ENCODE results near the gene LCMT1.

Gene LCMT1

DNA sequence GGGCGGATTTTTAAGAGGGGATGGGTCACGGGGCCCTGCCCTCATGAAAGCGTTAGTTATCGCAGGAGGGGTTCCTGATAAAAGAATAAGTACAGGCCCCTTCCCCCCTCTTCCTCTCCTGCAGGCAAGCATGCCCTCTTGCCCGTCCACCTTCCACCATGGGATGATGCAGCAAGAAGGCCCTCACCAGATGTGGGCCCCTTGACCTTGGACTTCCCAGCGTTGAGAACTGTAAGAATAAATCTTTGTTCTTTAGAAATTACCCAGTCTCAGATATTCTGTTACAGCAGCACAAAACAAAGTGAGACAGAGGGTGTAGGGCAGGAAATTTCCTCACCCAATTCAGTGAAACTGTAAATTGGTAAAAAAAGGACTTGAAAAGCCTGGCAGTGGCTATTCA lies 27.8 kb upstream of the LCMT1 start:
- H3K4me1 Mint-ChIP-seq (ENCODE audit: low read depth), result no peaks in the 10 kb centered on the region
- no peaks in the 10 kb centered on the region for H3K36me3 Mint-ChIP-seq (ENCODE audit: low read depth)
- no peak for DNase-seq
- H3K27me3 Mint-ChIP-seq, result no peaks in the 10 kb centered on the region
- no peaks in the 10 kb centered on the region for H3K9me3 Mint-ChIP-seq
- no peak overlapping the region for H3K4me3 Mint-ChIP-seq
- H3K27ac Mint-ChIP-seq, result no peak overlapping the region

DNA sequence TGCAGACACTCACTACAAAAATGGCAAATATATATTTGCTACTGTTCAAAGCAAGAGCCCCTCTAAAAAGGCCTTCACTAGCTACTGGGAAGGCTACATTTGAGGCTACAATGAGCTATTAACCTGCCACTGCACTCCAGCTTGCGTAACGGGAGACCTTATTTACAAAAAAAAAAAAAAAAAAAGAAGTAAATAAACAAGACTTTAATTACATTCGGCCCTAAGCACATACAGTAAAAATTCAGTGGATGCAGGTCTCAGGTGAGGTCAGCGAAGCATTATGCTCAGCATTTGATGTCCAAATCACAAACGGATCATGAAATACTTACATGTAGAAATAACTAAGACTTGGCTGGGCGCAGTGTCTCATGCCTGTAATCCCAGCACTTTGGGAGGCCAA lies 26.7 kb upstream of the LCMT1 start:
- Mint-ChIP-seq H3K4me1 (ENCODE audit: low read depth) (no peaks in the 10 kb centered on the region), H3K27me3 (no peaks in the 10 kb centered on the region), H3K27ac (no peak overlapping the region), H3K36me3 (ENCODE audit: low read depth) (no peaks in the 10 kb centered on the region), H3K9me3 (no peaks in the 10 kb centered on the region), H3K4me3 (no peak overlapping the region)
- DNase-seq, result no peak

DNA sequence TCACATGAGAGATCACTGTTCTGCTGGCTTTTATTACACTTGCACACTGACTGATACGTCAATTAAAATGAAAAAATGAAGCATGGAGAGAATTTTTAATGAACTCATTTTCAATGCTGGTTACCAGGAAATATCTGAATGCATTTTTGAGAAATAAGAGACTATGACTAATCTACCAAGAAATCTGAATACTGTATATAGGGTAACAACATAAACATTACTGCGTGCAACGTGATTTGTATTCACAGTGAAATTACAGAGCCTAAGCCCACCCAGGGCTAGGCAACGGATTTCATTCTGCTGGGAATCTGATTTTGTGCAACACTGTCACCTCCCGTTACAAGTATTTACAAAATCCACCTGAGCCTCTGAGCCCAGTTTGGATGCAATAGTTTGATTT lies 23.8 kb upstream of the LCMT1 start:
- Mint-ChIP-seq H3K36me3 (ENCODE audit: low read depth) (no peaks in the 10 kb centered on the region), H3K27ac (no peak overlapping the region), H3K4me1 (ENCODE audit: low read depth) (peaks cover 9% of the 10 kb centered on the region), H3K9me3 (no peaks in the 10 kb centered on the region), H3K27me3 (no peaks in the 10 kb centered on the region), H3K4me3 (no peak overlapping the region)
- no peak for DNase-seq

DNA sequence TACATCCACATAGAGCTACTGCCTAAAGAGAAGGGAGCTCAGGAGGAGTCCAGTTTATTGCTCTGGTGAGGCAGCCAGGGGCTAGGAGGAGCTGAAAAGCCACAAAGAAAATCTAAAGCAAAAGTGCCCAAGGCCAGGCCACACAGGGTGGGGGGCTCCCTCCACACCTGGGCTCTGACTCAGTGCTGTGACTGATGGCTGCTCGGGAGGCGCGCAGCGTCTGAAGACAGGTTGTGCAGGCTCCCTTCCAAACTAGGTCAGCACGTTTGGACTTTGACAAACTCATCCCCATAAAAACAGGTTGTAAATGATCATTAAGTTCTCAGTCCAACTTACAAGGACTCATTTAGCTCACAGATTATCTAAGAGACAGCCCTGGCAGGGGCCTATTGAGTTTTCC lies 22.2 kb upstream of the LCMT1 start:
- Mint-ChIP-seq H3K9me3 (no peaks in the 10 kb centered on the region), H3K27ac (no peak overlapping the region), H3K36me3 (ENCODE audit: low read depth) (no peaks in the 10 kb centered on the region), H3K27me3 (no peaks in the 10 kb centered on the region), H3K4me3 (no peak overlapping the region), H3K4me1 (ENCODE audit: low read depth) (peaks cover 23% of the 10 kb centered on the region)
- no peak for DNase-seq

DNA sequence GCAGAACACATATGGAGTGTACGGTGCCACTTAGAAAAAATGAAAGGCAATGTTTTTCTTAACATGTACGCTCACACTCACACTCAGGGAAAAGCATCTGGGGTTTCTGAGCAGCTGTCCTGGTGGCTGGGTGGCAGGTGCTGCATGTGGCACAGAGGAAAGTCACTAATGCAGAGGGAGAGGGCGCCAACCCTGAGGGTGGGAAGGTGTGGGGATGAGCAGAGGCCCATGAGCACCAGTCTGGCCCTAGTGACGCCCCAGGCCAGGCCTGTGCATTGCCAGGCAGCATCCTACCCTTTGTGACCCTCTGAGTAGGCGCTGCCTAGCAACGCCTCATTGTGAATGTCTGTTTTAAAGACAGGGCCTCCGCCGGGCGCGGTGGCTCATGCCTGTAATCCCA lies 19.1 kb upstream of the LCMT1 start:
- Mint-ChIP-seq H3K9me3 (no peaks in the 10 kb centered on the region), H3K36me3 (ENCODE audit: low read depth) (no peaks in the 10 kb centered on the region), H3K27ac (peak overlapping the region; percentile 8), H3K27me3 (no peaks in the 10 kb centered on the region), H3K4me1 (ENCODE audit: low read depth) (peaks cover 30% of the 10 kb centered on the region), H3K4me3 (no peak overlapping the region)
- DNase-seq, result no peak

DNA sequence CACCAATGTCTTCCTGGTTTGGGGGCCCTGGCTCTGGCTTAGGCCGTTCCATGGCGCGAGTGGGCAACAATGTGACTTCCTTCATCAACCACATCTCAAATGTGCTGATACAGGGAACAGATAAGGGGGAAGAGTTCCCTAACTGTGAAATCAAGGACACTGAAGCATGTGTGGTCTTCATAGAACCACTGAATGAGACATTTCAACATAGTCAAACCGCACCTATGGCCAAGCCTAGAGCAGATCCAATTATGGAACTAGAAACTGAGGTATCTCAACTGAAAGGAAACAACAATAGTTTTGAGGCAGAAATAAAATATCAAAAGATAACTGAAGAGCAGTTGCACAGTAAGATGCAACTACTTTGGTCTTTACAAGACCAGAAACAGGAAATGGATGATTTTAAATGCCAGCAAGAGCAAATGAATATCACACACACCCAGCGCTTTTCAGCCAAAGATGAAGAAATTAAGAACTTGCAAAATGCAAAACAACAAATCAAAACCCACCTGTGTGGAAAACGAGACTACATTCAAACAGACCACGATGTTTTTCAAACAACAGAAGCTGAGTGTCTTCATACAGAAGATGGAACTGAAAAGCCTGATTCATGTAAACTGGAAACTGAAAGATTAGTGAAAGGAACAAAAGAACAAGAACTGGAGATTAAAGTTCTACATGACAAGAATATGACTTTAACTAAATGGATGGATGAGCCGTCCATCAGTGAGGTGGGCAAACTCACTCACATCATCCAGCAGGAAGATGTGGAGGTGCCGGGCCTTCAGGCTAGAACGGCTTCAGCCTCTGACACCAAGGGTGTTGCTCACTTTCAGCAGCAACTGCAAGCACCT lies 18.1 kb upstream of the LCMT1 start:
- H3K27ac Mint-ChIP-seq, result peak overlapping the region; percentile 87
- peak; percentile 40 for DNase-seq
- no peaks in the 10 kb centered on the region for H3K36me3 Mint-ChIP-seq (ENCODE audit: low read depth)
- no peaks in the 10 kb centered on the region for H3K27me3 Mint-ChIP-seq
- H3K9me3 Mint-ChIP-seq, result no peaks in the 10 kb centered on the region
- peak overlapping the region; percentile 14 for H3K4me3 Mint-ChIP-seq
- H3K4me1 Mint-ChIP-seq (ENCODE audit: low read depth), result peaks cover 30% of the 10 kb centered on the region

DNA sequence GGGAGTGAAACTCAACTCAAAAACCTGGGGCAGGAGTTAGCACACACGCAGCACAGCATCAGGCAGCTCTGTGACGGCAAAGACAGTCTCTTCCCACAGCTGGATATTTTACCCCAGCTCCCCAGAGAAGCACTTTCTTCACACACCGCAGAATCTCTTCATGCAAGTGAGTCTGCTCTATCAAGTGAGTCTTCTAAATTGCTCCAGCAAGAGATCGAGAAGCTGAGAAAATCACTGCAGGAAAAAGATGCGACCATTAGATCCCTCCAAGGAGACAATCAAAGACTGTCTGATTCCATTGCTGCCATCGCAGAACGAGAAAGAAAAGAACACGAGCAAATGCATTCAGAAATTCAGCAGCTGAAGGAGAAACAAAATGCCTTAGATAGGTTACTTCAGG lies 16.9 kb upstream of the LCMT1 start:
- no peak for DNase-seq
- Mint-ChIP-seq H3K36me3 (ENCODE audit: low read depth) (no peaks in the 10 kb centered on the region), H3K9me3 (no peaks in the 10 kb centered on the region), H3K27ac (no peak overlapping the region), H3K27me3 (no peaks in the 10 kb centered on the region), H3K4me3 (no peak overlapping the region), H3K4me1 (ENCODE audit: low read depth) (peaks cover 30% of the 10 kb centered on the region)

DNA sequence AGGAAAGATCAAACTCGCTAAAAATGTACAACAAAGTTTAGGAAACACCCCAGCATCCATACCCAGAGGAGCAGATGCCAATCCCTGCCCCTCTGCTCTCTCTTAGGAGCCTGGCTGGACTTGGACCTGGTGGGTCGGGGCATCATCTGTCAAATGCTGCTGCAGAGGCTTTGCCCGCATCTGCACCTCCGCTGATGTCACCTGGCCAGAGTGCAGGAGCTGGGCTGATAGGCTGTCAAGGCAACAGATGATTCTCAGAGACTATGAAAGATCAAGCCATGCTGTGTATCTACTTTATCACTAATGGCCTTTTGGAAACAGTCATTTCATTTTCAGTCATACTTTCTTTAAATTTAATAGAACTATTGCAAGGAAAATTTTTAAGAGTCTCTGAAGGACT lies 15.9 kb upstream of the LCMT1 start:
- Mint-ChIP-seq H3K27ac (no peak overlapping the region), H3K4me3 (no peak overlapping the region), H3K27me3 (no peaks in the 10 kb centered on the region), H3K36me3 (ENCODE audit: low read depth) (no peaks in the 10 kb centered on the region), H3K9me3 (no peaks in the 10 kb centered on the region), H3K4me1 (ENCODE audit: low read depth) (peaks cover 30% of the 10 kb centered on the region)
- DNase-seq, result no peak

DNA sequence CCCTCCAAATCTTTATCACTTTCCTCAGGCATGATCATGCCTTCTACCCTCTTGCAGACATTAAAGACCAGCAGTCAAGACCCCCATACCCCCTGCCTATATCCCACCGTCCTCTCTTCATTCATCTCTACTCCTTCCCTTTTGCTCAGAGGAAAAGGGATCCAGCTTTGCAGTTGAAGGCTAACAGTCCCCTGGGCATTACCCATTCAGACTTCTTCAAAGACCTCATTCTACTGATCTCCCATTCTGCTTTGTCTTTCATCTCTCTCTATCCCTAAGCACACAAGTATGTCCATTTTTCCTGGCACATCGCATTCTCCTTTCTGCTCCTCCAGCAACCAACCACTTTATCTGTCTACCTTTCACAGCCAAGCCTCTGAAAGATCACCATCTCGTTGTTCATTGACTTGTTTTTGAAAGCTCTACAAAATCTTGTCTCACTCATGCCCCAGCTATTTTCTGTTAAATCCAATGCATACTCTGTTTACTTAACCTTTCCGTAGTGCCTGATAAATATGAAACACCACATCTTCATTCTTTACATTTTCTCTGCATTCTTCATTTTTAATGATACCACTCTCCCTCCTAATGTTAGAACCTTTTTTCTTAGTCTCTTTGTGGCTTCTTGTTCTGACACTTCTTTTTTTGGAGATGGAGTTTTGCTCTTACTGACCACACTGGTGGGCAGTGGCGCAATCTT lies 14.1 kb upstream of the LCMT1 start:
- no peak for DNase-seq
- Mint-ChIP-seq H3K36me3 (ENCODE audit: low read depth) (no peaks in the 10 kb centered on the region), H3K4me1 (ENCODE audit: low read depth) (peaks cover 24% of the 10 kb centered on the region)

DNA sequence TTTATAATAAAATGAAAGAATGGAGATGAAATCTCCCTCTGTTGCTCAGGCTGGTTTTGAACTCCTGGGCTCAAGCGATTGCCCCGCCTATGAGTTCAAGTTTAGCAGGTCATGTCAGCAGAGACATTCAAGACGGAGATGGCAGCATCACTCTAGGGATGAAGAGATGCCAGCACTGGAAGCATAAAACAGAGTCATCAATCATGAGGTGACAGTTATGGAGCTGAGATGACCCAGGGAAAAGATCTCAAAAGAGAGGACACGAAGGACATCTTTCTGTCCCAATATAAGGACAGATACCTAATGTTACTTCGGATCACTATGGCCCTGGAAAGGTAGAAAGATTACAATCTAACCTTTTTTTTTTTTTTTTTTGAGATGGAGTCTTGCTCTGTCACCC lies 11.0 kb upstream of the LCMT1 start:
- no peak overlapping the region for H3K4me3 Mint-ChIP-seq
- H3K36me3 Mint-ChIP-seq (ENCODE audit: low read depth), result peaks cover 2% of the 10 kb centered on the region
- H3K27me3 Mint-ChIP-seq, result no peaks in the 10 kb centered on the region
- no peaks in the 10 kb centered on the region for H3K9me3 Mint-ChIP-seq
- H3K27ac Mint-ChIP-seq, result no peak overlapping the region
- H3K4me1 Mint-ChIP-seq (ENCODE audit: low read depth), result no peaks in the 10 kb centered on the region
- DNase-seq, result no peak

More for the DNA sequence above, 14.1 kb upstream of the LCMT1 start:
- H3K27me3 Mint-ChIP-seq, result no peaks in the 10 kb centered on the region
- no peak overlapping the region for H3K4me3 Mint-ChIP-seq
- no peak overlapping the region for H3K27ac Mint-ChIP-seq
- H3K9me3 Mint-ChIP-seq, result no peaks in the 10 kb centered on the region

DNA sequence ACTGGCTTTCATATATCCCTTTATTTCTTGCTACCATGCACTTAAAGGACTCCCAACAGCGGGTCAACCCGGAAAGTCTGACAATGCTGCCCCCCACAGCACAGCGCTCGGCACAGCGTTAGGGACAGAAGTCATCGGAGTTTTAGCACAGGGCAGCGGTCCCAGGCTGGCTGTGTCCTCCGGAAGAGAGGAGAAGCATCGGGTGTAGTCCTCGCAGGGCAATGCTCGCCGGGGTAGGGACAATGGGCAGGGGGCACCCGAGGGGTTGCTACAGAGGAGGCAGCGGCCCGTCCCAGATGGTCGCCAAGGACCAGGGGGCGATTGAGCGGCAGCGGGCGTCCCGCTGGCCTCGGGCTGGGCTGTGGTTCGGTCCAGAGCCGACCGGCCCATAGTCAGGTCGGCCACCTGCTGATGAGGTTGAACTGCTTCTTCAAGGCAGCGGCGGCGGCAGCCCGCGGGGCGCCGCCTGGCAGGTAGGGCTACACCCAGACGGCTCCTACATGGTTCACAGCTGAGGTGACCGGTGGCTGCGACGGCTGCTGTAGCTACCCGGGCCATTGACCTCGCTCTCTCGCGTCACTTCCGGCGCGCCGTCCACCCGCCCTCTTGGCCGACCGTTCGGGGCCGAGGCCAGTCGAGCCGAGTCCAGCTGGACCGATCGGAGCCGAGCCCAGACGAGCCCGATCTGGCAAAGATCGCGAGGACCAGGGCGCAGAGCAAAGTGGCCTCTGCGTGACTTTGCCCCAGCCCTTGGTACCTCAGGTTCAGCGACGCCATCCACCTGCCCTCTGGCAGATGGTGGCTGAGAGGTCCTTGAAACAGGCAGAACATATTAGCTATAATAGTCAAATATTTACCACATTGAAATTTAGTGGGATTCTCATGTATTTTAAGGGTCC lies 4.7 kb upstream of the LCMT1 start:
- Mint-ChIP-seq H3K4me3 (peak overlapping the region; percentile 90), H3K9me3 (no peaks in the 10 kb centered on the region), H3K36me3 (ENCODE audit: low read depth) (peaks cover 21% of the 10 kb centered on the region), H3K27ac (peak overlapping the region; percentile 95), H3K4me1 (ENCODE audit: low read depth) (peaks cover 34% of the 10 kb centered on the region), H3K27me3 (no peaks in the 10 kb centered on the region)
- DNase-seq, result peak; percentile 87

DNA sequence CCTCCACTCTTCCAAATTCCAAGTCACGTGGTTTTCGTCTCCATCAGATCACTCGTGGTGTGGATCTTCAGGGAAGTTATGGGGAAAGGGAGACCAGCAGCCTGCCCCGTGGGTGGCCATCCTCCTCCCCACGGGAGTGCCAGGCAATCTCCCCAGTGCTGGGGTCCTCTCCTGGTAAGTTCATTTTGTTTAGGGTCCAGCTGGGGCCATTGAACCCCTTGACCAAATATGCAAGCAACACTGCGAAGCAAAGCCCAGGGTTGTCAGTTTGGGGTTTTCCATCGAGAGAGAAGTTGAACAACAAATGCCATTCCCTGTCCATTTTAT lies 4.1 kb upstream of the LCMT1 start:
- Mint-ChIP-seq H3K27me3 (no peaks in the 10 kb centered on the region), H3K4me3 (peak overlapping the region; percentile 90), H3K27ac (peak overlapping the region; percentile 95), H3K9me3 (no peaks in the 10 kb centered on the region), H3K4me1 (ENCODE audit: low read depth) (peaks cover 37% of the 10 kb centered on the region), H3K36me3 (ENCODE audit: low read depth) (peaks cover 24% of the 10 kb centered on the region)
- DNase-seq, result peak; percentile 36

DNA sequence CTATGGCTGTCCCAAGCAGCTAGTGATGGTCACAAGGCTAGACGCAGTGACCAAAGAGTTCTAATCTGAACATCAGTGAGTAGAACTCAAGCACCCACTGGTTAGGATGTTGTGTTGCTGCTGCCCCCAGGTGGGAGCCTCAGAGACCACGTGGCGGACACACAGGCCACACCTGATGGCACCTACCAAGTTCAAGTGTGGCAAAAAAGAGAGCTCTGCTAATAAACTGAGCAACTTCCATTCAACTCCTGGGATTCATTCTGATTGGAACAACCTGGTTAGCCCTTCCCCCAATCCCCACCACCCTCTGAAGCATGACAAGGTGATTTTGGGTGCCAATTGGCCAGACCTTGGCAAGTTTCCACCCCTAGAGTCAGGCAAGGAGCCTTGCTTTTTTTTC lies 3.5 kb upstream of the LCMT1 start:
- peaks cover 24% of the 10 kb centered on the region for H3K36me3 Mint-ChIP-seq (ENCODE audit: low read depth)
- no peaks in the 10 kb centered on the region for H3K9me3 Mint-ChIP-seq
- peaks cover 41% of the 10 kb centered on the region for H3K4me1 Mint-ChIP-seq (ENCODE audit: low read depth)

DNA sequence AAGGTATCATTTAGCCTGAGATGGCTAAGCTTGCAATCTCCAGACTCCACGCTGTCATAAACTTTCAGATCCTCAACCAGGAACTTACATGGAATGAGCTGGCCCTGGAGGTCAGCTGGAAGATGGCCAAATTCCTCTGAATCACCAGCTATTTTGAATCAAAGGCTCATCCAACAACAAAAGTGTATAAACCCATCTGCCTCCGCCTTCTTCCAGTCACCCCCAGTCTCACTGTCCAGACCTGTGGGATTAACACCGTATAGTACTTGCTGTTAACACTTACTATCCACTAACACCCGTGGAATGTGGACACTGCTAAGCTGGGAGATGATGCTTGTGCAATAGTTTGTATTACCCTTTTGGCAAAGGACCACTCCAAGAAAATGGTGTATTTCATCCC lies 1.9 kb upstream of the LCMT1 start:
- peaks cover 26% of the 10 kb centered on the region for H3K36me3 Mint-ChIP-seq (ENCODE audit: low read depth)
- H3K9me3 Mint-ChIP-seq, result no peaks in the 10 kb centered on the region
- no peak overlapping the region for H3K27ac Mint-ChIP-seq
- H3K27me3 Mint-ChIP-seq, result no peaks in the 10 kb centered on the region
- no peak for DNase-seq
- H3K4me3 Mint-ChIP-seq, result peak overlapping the region; percentile 43
- peaks cover 52% of the 10 kb centered on the region for H3K4me1 Mint-ChIP-seq (ENCODE audit: low read depth)

More for the DNA sequence above, 3.5 kb upstream of the LCMT1 start:
- Mint-ChIP-seq H3K4me3 (peak overlapping the region; percentile 90), H3K27me3 (no peaks in the 10 kb centered on the region), H3K27ac (peak overlapping the region; percentile 95)
- peak; percentile 52 for DNase-seq
